Measurements from ENCODE around the gene GPRC5D.
A peak's percentile ranks its signal among the peaks of the same experiment; 100 is the strongest.

The GPRC5D gene

DNA sequence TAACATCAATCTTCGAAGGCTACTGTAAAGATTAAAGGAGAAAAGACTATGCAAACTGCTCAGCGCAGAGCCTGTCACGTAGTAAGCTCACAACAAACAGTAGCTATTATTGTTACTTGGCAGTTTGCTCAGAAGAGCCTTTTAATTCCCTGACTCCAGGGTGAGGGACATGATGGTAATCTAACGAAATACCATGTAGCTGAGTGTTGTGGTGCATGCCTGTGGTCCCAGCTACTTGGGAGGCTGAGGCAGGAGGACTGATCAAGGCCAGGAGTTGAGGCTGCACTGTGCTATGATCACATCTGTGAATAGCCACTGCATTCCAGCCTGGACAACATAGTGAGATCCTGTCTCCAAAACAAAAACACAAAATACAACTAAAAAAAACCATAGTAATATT, 25.3 kb upstream of the GPRC5D start:
- H3K36me3 ChIP-seq (ENCODE audit: control insufficient read depth, insufficient read depth, low read length) = no peaks in the 10 kb centered on the region
- H3K79me2 ChIP-seq = peaks cover 14% of the 10 kb centered on the region
- H3K9me3 ChIP-seq (ENCODE audit: control insufficient read depth, low read length) = no peaks in the 10 kb centered on the region
- TF ChIP-seq, protein P1, sequence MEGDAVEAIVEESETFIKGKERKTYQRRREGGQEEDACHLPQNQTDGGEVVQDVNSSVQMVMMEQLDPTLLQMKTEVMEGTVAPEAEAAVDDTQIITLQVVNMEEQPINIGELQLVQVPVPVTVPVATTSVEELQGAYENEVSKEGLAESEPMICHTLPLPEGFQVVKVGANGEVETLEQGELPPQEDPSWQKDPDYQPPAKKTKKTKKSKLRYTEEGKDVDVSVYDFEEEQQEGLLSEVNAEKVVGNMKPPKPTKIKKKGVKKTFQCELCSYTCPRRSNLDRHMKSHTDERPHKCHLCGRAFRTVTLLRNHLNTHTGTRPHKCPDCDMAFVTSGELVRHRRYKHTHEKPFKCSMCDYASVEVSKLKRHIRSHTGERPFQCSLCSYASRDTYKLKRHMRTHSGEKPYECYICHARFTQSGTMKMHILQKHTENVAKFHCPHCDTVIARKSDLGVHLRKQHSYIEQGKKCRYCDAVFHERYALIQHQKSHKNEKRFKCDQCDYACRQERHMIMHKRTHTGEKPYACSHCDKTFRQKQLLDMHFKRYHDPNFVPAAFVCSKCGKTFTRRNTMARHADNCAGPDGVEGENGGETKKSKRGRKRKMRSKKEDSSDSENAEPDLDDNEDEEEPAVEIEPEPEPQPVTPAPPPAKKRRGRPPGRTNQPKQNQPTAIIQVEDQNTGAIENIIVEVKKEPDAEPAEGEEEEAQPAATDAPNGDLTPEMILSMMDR (IDR thresholded peaks at IDR 0.05) = no peak
- no peak overlapping the region for H2AFZ ChIP-seq
- H3K4me1 ChIP-seq = no peaks in the 10 kb centered on the region
- H3K27ac ChIP-seq = no peak overlapping the region
- no peak overlapping the region for H3K4me3 ChIP-seq (ENCODE audit: low read depth, low read length)
- no peaks in the 10 kb centered on the region for H3K27me3 ChIP-seq (ENCODE audit: control insufficient read depth, insufficient read depth, low read length)
- no peak overlapping the region for H3K9ac ChIP-seq
- H3K4me2 ChIP-seq (ENCODE audit: low read length) = no peak overlapping the region

DNA sequence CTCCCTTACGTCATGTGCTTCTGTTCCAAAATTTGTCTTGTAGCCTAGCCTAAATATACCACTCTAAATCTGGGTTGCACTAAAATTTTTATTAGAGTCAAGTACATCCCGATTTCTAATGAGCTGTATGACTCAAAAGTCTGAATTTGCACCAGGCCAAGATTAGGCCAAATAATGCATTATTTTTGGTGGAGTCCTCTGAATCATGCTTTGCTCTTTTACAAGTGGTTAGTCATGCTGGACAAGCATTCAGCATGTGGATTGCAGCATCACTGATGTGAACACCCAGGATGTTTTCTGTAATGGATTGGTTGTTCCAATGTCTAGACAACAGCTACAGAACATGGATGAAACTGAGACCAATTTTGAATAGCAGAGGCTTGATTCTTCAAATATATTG, 24.4 kb upstream of the GPRC5D start:
- Histone ChIP-seq H3K4me1 (no peaks in the 10 kb centered on the region), H3K27ac (no peak overlapping the region), H3K36me3 (ENCODE audit: control insufficient read depth, insufficient read depth, low read length) (no peaks in the 10 kb centered on the region)

DNA sequence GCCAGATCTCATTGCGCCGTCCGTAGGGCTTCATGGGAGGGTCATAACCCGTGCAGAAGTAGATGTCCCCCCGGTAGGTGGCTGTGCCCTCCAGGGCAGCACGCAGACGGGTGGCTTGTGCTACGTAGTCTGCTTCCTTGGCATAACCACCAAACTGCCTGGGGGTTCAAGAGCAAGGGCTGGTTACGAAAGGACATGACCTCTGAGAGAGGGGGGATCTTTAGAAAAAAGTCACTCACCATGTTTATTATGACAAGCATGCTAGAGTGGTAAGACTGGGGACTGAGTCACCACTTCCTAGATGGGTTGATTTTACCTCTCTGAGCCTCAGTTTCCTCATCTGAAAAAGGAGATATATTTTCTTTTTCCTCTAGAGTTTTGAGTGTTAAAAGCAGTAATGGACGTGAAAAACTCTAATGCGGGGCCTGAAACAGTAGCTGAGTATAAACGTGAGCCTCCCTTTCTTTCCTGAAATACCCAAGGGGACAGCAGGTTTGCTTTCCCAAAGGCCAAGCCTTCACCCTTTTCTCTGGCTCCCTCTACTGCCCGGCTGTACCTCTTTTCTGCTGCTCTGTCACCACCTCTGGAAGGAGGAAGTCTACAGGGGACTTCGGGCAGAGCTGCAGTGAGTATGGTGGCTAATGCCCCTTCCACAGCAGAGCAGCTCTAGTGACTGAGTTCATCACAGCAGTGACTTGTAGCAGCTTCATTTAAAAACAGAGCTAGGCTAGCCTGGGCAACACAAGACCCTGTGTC, 23.5 kb upstream of the GPRC5D start:
- Histone ChIP-seq H3K4me1 (no peaks in the 10 kb centered on the region), H3K9ac (no peak overlapping the region), H3K79me2 (peaks cover 9% of the 10 kb centered on the region), H3K36me3 (ENCODE audit: control insufficient read depth, insufficient read depth, low read length) (no peaks in the 10 kb centered on the region), H3K9me3 (ENCODE audit: control insufficient read depth, low read length) (no peaks in the 10 kb centered on the region), H3K4me3 (ENCODE audit: low read depth, low read length) (no peak overlapping the region), H3K27ac (no peak overlapping the region), H3K4me2 (ENCODE audit: low read length) (no peak overlapping the region), H3K27me3 (ENCODE audit: control insufficient read depth, insufficient read depth, low read length) (no peaks in the 10 kb centered on the region), H2AFZ (no peak overlapping the region)
- TF ChIP-seq, protein P1 (IDR thresholded peaks at IDR 0.05) = peak; percentile 30

More for the DNA sequence above, 24.4 kb upstream of the GPRC5D start:
- no peak overlapping the region for H3K4me2 ChIP-seq (ENCODE audit: low read length)
- TF ChIP-seq, protein P1 (IDR thresholded peaks at IDR 0.05) = no peak
- H3K9ac ChIP-seq = no peak overlapping the region
- no peaks in the 10 kb centered on the region for H3K9me3 ChIP-seq (ENCODE audit: control insufficient read depth, low read length)
- peaks cover 14% of the 10 kb centered on the region for H3K79me2 ChIP-seq
- H2AFZ ChIP-seq = no peak overlapping the region
- no peak overlapping the region for H3K4me3 ChIP-seq (ENCODE audit: low read depth, low read length)
- H3K27me3 ChIP-seq (ENCODE audit: control insufficient read depth, insufficient read depth, low read length) = no peaks in the 10 kb centered on the region

DNA sequence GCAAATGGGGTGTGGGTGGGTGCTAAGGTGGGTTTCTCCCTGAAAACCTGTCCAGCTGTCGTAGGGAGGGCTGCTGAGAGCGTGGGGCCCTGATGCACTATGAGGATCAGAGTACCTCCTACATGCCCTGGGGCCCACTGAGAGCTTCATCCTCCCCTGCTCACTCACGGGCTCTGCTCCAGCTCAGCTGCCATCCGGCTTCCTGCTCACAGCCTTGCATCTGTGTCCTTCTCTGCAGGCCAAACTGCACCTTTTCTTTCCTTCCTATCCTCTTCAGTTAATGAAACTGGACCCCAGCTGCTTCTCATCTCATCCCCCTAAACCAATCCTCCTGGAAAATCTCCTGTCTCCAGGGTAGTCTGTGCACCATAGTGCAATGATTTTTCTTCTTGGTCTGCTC, 22.2 kb upstream of the GPRC5D start:
- Histone ChIP-seq H3K27me3 (ENCODE audit: control insufficient read depth, insufficient read depth, low read length) (no peaks in the 10 kb centered on the region), H3K4me2 (ENCODE audit: low read length) (no peak overlapping the region), H3K27ac (no peak overlapping the region), H3K4me1 (no peaks in the 10 kb centered on the region), H3K36me3 (ENCODE audit: control insufficient read depth, insufficient read depth, low read length) (no peaks in the 10 kb centered on the region), H3K4me3 (ENCODE audit: low read depth, low read length) (no peak overlapping the region), H3K9me3 (ENCODE audit: control insufficient read depth, low read length) (no peaks in the 10 kb centered on the region), H2AFZ (no peak overlapping the region), H3K79me2 (peaks cover 5% of the 10 kb centered on the region), H3K9ac (no peak overlapping the region)
- TF ChIP-seq, protein P1 (IDR thresholded peaks at IDR 0.05) = no peak

DNA sequence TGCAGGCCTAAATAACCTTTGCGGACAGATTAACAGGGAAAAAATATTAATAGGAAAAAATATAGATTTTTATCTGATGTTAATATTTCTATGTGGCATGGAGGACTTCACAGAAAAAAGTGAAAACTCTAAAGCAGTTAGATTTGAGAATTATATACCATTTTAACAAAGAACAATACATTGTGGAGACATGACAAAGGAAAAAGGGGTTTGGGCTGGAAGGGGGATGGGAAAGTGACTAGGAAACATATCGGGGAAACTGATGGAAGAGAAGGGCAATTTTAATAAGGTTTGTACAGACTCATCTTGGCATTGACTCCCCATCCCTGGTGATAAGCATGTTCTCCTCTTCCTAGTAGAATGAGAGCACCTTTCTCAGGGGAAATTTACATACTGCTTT, 21.0 kb upstream of the GPRC5D start:
- Histone ChIP-seq H2AFZ (no peak overlapping the region), H3K27ac (no peak overlapping the region), H3K36me3 (ENCODE audit: control insufficient read depth, insufficient read depth, low read length) (no peaks in the 10 kb centered on the region), H3K9me3 (ENCODE audit: control insufficient read depth, low read length) (no peaks in the 10 kb centered on the region), H3K79me2 (peaks cover 3% of the 10 kb centered on the region), H3K9ac (no peak overlapping the region), H3K4me1 (no peaks in the 10 kb centered on the region), H3K4me3 (ENCODE audit: low read depth, low read length) (no peak overlapping the region), H3K27me3 (ENCODE audit: control insufficient read depth, insufficient read depth, low read length) (no peaks in the 10 kb centered on the region), H3K4me2 (ENCODE audit: low read length) (no peak overlapping the region)
- TF ChIP-seq, protein P1 (IDR thresholded peaks at IDR 0.05) = no peak

All from parathyroid adenoma (tissue), 2 donors.